Ascending aorta (tissue), 2 donors: Measurements from ENCODE around the gene FBXL17. TPM values are rescaled to one million over a fixed set of nuclear protein-coding genes. Genes with fewer than 3 reads are reported as not detected.

Source experiments
- DNase-seq, 2 donors: peaks; one replicate each; pipeline ENCODE4 v3.0.0-alpha.2; 2019; ENCODE audit warnings: low spot score in 2 of 2
- H3K27ac ChIP-seq, 2 donors: fragments of 200-600 bp; sonication (generic); one replicate each; pipeline ENCODE4 v1.5.1; 2016 to 2017; ENCODE audit warnings: mild to moderate bottlenecking in 1 of 2
- H3K27me3 ChIP-seq: fragments of 200-600 bp; sonication (generic); one replicate; pipeline ENCODE4 v1.5.1; 2017
- H3K36me3 ChIP-seq, 2 donors: fragments of 200-600 bp; sonication (generic); one replicate each; pipeline ENCODE4 v1.5.1; 2016
- H3K4me1 ChIP-seq, 2 donors: fragments of 200-600 bp; sonication (generic); one replicate each; pipeline ENCODE4 v1.5.1; 2016 to 2017; ENCODE audit warnings: mild to moderate bottlenecking in 1 of 2
- H3K4me3 ChIP-seq, 2 donors: fragments of 200-600 bp; sonication (generic); one replicate each; pipeline ENCODE4 v1.5.1; 2016 to 2017; ENCODE audit warnings: mild to moderate bottlenecking in 1 of 2
- H3K9me3 ChIP-seq, 2 donors: fragments of 200-600 bp; sonication (generic); one replicate each; pipeline ENCODE4 v1.5.1; 2016
- CTCF ChIP-seq, 3 experiments: fragments of 200-600 bp in 2 of 3; fragments of 450-650 bp in 1 of 3; sonication (generic) in 2 of 3; IDR thresholded peaks; one replicate each; pipeline ENCODE4 v1.5.1; 2016 to 2019; ENCODE audit warnings: antibody characterized with exemption in 3 of 3, mild to moderate bottlenecking in 1 of 3, moderate library complexity in 1 of 3
- intact Hi-C: fragments of 100-400 bp; cut with DNase I; formaldehyde crosslinking; loops from one replicate; pipeline ENCODE4 v1.15.1; 2023
- total RNA-seq: library from RNA; depleted of rRNA; stranded (reverse); fragments of >200 nt; gene quantifications from one replicate; pipeline ENCODE4 v1.1.0, GENCODE V29; 2016

The FBXL17 gene
- total RNA-seq, 1 donor from 2014 or later: 13.6 TPM

- no peak overlapping the region for H3K27ac ChIP-seq
- intact Hi-C loops: no loop called here
- H3K4me1 ChIP-seq: no peaks in the 10 kb centered on the region
- TF ChIP-seq CTCF (IDR thresholded peaks at IDR 0.05): no peak
- no peaks in the 10 kb centered on the region for H3K27me3 ChIP-seq
- H3K4me3 ChIP-seq: no peak overlapping the region
- no peaks in the 10 kb centered on the region for H3K9me3 ChIP-seq
- no peak for DNase-seq
- no peaks in the 10 kb centered on the region for H3K36me3 ChIP-seq
Measured at GRCh38 chr5:107952450-107952849, 429.4 kb downstream of the FBXL17 start.

- no peak overlapping the region for H3K4me3 ChIP-seq
- no peaks in the 10 kb centered on the region for H3K4me1 ChIP-seq
- no peaks in the 10 kb centered on the region for H3K9me3 ChIP-seq
- no peaks in the 10 kb centered on the region for H3K27me3 ChIP-seq
- no peak for TF ChIP-seq CTCF (IDR thresholded peaks at IDR 0.05)
- intact Hi-C loops: no loop called here
- H3K36me3 ChIP-seq: no peaks in the 10 kb centered on the region
- H3K27ac ChIP-seq: no peak overlapping the region
- DNase-seq: no peak
Measured at GRCh38 chr5:107951309-107951708, 430.6 kb downstream of the FBXL17 start.

- no peaks in the 10 kb centered on the region for H3K4me1 ChIP-seq
- H3K4me3 ChIP-seq: no peak overlapping the region
- TF ChIP-seq CTCF (IDR thresholded peaks at IDR 0.05): no peak
- H3K27ac ChIP-seq: no peak overlapping the region
- no peak for DNase-seq
- no peaks in the 10 kb centered on the region for H3K27me3 ChIP-seq
- intact Hi-C loops: no loop called here
- H3K9me3 ChIP-seq: no peaks in the 10 kb centered on the region
- H3K36me3 ChIP-seq: no peaks in the 10 kb centered on the region
Measured at GRCh38 chr5:107950776-107951175, 431.1 kb downstream of the FBXL17 start.

- no peak for TF ChIP-seq CTCF (IDR thresholded peaks at IDR 0.05)
- Histone ChIP-seq H3K4me1 (no peaks in the 10 kb centered on the region), H3K9me3 (no peaks in the 10 kb centered on the region), H3K36me3 (no peaks in the 10 kb centered on the region), H3K4me3 (no peak overlapping the region), H3K27ac (no peak overlapping the region), H3K27me3 (no peaks in the 10 kb centered on the region)
- no peak for DNase-seq
- intact Hi-C loops: no loop called here
Measured at GRCh38 chr5:107949688-107950341, 432.1 kb downstream of the FBXL17 start.

- Histone ChIP-seq H3K27me3 (no peaks in the 10 kb centered on the region), H3K4me3 (no peak overlapping the region), H3K36me3 (no peaks in the 10 kb centered on the region), H3K27ac (no peak overlapping the region), H3K4me1 (no peaks in the 10 kb centered on the region), H3K9me3 (no peaks in the 10 kb centered on the region)
- no peak for DNase-seq
- TF ChIP-seq CTCF (IDR thresholded peaks at IDR 0.05): no peak
- intact Hi-C loops: no loop called here
Measured at GRCh38 chr5:107948377-107948776, 433.5 kb downstream of the FBXL17 start.

GRCh38 chr5:107945061-107945460, 436.8 kb downstream of the FBXL17 start:
- Histone ChIP-seq H3K4me3 (no peak overlapping the region), H3K27ac (no peak overlapping the region), H3K9me3 (no peaks in the 10 kb centered on the region), H3K36me3 (no peaks in the 10 kb centered on the region), H3K27me3 (no peaks in the 10 kb centered on the region), H3K4me1 (no peaks in the 10 kb centered on the region)
- DNase-seq: no peak
- intact Hi-C loops: no loop called here
- no peak for TF ChIP-seq CTCF (IDR thresholded peaks at IDR 0.05)
